Panc1 (cell line): ENCODE measurements around the gene COASY. TPM values are rescaled to one million over a fixed set of nuclear protein-coding genes. Genes with fewer than 3 reads are reported as not detected.

ENCODE experiments used
- ATAC-seq: fragments of 200-7000 bp; cut with Tn5 transposase; 2 replicates; pipeline ENCODE4 v1.9.1; 2020; ENCODE audit warnings: mild to moderate bottlenecking, moderate library complexity
- BruUV-seq: library from RNA; stranded (reverse); fragments of 400-500 nt; replicated peaks from 2 replicates; lab custom pipeline; 2021; lab: Mats Ljungman, UMichigan
- CTCF ChIA-PET: fragments of 300-600 bp; sonication (Branson Sonifier 250); formaldehyde crosslinking; loops from one replicate; lab custom pipeline; 2022; ENCODE audit warnings: antibody characterized with exemption; lab: Charles Lee
- POLR2A ChIA-PET: fragments of 300-600 bp; sonication (Branson Sonifier 250); formaldehyde crosslinking; loops from one replicate; lab custom pipeline; 2022; ENCODE audit warnings: antibody characterized with exemption; lab: Charles Lee
- DNase-seq: peaks from one replicate; pipeline ENCODE4 v3.0.0-alpha.2; 2010; ENCODE audit warnings: low read depth, low spot score
- H3K27ac ChIP-seq: 2 replicates; pipeline ENCODE4 v1.5.1; 2011; ENCODE audit warnings: mild to moderate bottlenecking, low read length, inconsistent platforms
- H3K27me3 ChIP-seq: fragments of 200-500 bp; sonication (Bioruptor generic); 2 replicates; pipeline ENCODE4 v1.6.0; 2014; ENCODE audit warnings: low read length, inconsistent platforms; ENCODE audit not compliant: control insufficient read depth, insufficient read depth
- H3K36me3 ChIP-seq: fragments of 200-500 bp; sonication (Bioruptor generic); 2 replicates; pipeline ENCODE4 v1.5.1; 2014; ENCODE audit warnings: inconsistent platforms, mild to moderate bottlenecking, low read length, moderate library complexity; ENCODE audit not compliant: control insufficient read depth, insufficient read depth
- H3K4me1 ChIP-seq: 2 replicates; pipeline ENCODE4 v1.5.1; 2011; ENCODE audit warnings: inconsistent platforms, mild to moderate bottlenecking, low read length, moderate library complexity; ENCODE audit not compliant: control insufficient read depth, insufficient read depth
- H3K4me3 ChIP-seq, 2 experiments: 2 replicates each; pipeline ENCODE4 v1.5.1; 2011 to 2012; ENCODE audit warnings: low read depth in 2 of 2, low read length in 2 of 2, mild to moderate bottlenecking in 2 of 2, inconsistent platforms in 1 of 2, moderate library complexity in 1 of 2
- H3K9me3 ChIP-seq: fragments of 200-500 bp; sonication (Bioruptor generic); 2 replicates; pipeline ENCODE4 v1.5.1; 2014; ENCODE audit warnings: low read depth, mild to moderate bottlenecking, inconsistent platforms, low read length, moderate library complexity; ENCODE audit not compliant: control insufficient read depth, insufficient read depth
- POLR2AphosphoS5 ChIP-seq: IDR thresholded peaks from 2 replicates; pipeline ENCODE4 v1.6.1; 2012; ENCODE audit warnings: mild to moderate bottlenecking, low read depth, low read length, moderate library complexity
- SIN3A ChIP-seq: IDR thresholded peaks from 2 replicates; pipeline ENCODE4 v1.6.1; 2012; ENCODE audit warnings: low read depth, mild to moderate bottlenecking, low read length, moderate library complexity, borderline replicate concordance; ENCODE audit not compliant: insufficient read depth
- TCF7L2 ChIP-seq: IDR thresholded peaks from 2 replicates; pipeline ENCODE4 v1.6.1; 2011; ENCODE audit warnings: mild to moderate bottlenecking, low read depth, low read length, inconsistent platforms
- in situ Hi-C: cut with HindIII; loops from 2 replicates; pipeline ENCODE4 v1.10.0; 2016; ENCODE audit warnings: low sequenced_read_pairs, low pct_unique_long_range_greater_than_20kb
- intact Hi-C: fragments of 100-400 bp; cut with micrococcal nuclease; formaldehyde crosslinking; loops from one replicate; pipeline ENCODE4 v1.10.0; 2022; ENCODE audit not compliant: unreplicated experiment
- total RNA-seq: library from RNA; stranded (reverse); gene quantifications from one replicate; pipeline ENCODE4 v1.2.1, GENCODE V29; 2021; ENCODE audit not compliant: unreplicated experiment
- TF ChIP-seq, protein P1 (sequence below): fragments of 450-650 bp; IDR thresholded peaks from 2 replicates; pipeline ENCODE4 v1.5.1; 2017; ENCODE audit warnings: mild to moderate bottlenecking
- TF ChIP-seq, protein P2 (sequence below), 2 experiments: IDR thresholded peaks; 2 replicates each; pipeline ENCODE4 v1.6.1; 2011 to 2012; ENCODE audit warnings: low read depth in 2 of 2, control low read depth in 1 of 2, low read length in 1 of 2, mild to moderate bottlenecking in 1 of 2, moderate library complexity in 1 of 2; ENCODE audit not compliant: insufficient read depth in 1 of 2

COASY gene
- total RNA-seq, 1 experiment from 2014 or later: 76.7 TPM

DNA sequence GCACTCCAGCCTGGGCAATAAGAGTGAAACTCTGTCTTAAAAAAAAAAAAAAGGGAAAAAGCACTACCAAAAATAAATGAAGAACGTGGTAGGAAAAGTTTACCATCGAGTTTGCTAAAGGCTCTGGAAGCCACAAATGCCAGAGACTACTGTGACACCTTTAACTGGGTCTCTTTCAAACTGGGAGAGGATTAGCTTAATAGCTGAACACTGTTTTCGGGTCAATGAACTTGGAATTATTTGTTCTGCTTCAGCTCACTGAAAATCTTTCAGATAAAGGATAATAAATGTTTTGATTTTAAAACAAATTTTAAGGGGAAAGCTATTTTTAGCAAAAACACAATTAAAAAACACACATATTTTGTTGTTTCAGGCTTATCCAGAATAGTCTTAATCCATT, 45.8 kb downstream of the COASY start:
- Histone ChIP-seq H3K4me3 (peak overlapping the region; percentile 92 to 97), H3K27me3 (no peaks in the 10 kb centered on the region), H3K36me3 (peaks cover 3% of the 10 kb centered on the region), H3K27ac (peak overlapping the region; percentile 64), H3K9me3 (no peaks in the 10 kb centered on the region), H3K4me1 (peaks cover 14% of the 10 kb centered on the region)
- CTCF ChIA-PET: no interaction called here
- ATAC-seq (no peak), DNase-seq (no peak)
- TSS peak; percentile 83 for BruUV-seq
- in situ Hi-C loops (no loop called here), intact Hi-C loops (no loop called here)
- TF ChIP-seq TCF7L2: no peak
- TF ChIP-seq, protein P1, sequence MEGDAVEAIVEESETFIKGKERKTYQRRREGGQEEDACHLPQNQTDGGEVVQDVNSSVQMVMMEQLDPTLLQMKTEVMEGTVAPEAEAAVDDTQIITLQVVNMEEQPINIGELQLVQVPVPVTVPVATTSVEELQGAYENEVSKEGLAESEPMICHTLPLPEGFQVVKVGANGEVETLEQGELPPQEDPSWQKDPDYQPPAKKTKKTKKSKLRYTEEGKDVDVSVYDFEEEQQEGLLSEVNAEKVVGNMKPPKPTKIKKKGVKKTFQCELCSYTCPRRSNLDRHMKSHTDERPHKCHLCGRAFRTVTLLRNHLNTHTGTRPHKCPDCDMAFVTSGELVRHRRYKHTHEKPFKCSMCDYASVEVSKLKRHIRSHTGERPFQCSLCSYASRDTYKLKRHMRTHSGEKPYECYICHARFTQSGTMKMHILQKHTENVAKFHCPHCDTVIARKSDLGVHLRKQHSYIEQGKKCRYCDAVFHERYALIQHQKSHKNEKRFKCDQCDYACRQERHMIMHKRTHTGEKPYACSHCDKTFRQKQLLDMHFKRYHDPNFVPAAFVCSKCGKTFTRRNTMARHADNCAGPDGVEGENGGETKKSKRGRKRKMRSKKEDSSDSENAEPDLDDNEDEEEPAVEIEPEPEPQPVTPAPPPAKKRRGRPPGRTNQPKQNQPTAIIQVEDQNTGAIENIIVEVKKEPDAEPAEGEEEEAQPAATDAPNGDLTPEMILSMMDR: no peak
- POLR2A ChIA-PET: interaction anchor here (1.1 kb wide), 1 partner anchor 14 kb away, joined by 4 read pairs; no protein-coding TSS in a partner anchor

DNA sequence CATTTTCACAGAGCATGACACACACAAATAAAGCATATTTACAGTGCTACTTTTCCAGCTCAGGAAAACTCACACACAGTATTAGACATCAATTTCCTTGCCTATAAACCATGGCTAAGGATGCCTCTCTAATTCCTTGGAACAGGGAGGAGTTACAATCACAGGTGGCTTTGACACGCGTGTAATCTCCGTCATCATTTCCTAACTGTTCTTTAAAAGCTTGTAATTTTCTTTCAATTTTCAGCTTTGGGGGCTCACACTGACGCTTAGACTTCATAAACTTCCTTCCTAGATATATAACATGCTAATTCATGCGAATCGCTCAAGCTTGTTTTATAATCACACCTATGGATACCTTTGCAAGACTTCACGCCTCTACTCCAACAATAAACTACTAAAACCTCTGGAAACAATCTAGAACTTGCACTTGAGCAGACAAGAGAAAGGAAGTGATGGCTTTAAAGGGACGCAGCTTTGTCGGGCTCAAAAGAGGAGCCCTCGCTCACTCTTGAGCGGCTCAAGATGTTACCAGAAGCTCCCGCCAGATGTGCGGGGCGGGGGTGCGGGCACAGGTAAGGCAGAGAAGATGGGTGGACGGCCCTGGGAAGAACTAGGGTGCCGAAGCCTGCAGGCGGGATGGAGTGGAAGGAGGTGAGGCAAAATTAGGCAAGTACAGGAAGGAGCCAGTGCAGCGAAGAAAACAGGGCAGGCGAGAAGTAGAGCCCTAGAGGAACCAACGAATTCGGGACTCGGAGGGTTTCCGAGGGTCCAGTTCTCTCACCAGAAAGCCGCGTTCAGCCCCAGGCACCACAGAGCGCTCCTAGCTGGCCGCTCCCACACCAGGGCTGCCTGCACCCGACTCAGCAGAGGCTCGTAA, 46.6 kb downstream of the COASY start:
- TF ChIP-seq, protein P1: no peak
- TF ChIP-seq, protein P2, sequence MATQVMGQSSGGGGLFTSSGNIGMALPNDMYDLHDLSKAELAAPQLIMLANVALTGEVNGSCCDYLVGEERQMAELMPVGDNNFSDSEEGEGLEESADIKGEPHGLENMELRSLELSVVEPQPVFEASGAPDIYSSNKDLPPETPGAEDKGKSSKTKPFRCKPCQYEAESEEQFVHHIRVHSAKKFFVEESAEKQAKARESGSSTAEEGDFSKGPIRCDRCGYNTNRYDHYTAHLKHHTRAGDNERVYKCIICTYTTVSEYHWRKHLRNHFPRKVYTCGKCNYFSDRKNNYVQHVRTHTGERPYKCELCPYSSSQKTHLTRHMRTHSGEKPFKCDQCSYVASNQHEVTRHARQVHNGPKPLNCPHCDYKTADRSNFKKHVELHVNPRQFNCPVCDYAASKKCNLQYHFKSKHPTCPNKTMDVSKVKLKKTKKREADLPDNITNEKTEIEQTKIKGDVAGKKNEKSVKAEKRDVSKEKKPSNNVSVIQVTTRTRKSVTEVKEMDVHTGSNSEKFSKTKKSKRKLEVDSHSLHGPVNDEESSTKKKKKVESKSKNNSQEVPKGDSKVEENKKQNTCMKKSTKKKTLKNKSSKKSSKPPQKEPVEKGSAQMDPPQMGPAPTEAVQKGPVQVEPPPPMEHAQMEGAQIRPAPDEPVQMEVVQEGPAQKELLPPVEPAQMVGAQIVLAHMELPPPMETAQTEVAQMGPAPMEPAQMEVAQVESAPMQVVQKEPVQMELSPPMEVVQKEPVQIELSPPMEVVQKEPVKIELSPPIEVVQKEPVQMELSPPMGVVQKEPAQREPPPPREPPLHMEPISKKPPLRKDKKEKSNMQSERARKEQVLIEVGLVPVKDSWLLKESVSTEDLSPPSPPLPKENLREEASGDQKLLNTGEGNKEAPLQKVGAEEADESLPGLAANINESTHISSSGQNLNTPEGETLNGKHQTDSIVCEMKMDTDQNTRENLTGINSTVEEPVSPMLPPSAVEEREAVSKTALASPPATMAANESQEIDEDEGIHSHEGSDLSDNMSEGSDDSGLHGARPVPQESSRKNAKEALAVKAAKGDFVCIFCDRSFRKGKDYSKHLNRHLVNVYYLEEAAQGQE (IDR thresholded peaks at IDR 0.05; ENCODE audit: insufficient read depth in 1 of 2, low read depth in 2 of 2, low read length in 1 of 2): no peak
- TF ChIP-seq POLR2AphosphoS5: no peak
- no peak for TF ChIP-seq TCF7L2
- TF ChIP-seq SIN3A: no peak
- Histone ChIP-seq H3K9me3 (no peaks in the 10 kb centered on the region), H3K4me1 (peaks cover 11% of the 10 kb centered on the region), H3K27me3 (no peaks in the 10 kb centered on the region), H3K36me3 (peaks cover 3% of the 10 kb centered on the region), H3K27ac (peak overlapping the region; percentile 64), H3K4me3 (peak overlapping the region; percentile 92 to 97)
- in situ Hi-C loops: no loop called here
- DNase-seq (no peak), ATAC-seq (peak; percentile 78)
- ChIA-PET CTCF (no interaction called here), POLR2A (interaction anchor here (0.5 to 1.1 kb wide), 2 partner anchors 14 to 701 kb away, joined by 4 read pairs; no protein-coding TSS in a partner anchor)
- intact Hi-C loops: no loop called here
- BruUV-seq: no TSS peak
